Activated T-cell treated with anti-CD3 and anti-CD28 coated beads for 4 hours (primary cell): ENCODE results near the gene MET.
"Not testable (repeated sequence)": the region's sequence is repeated elsewhere in the genome, so short reads cannot be mapped to it uniquely, and the experiment has no call there.

Source experiments
- DNase-seq: peaks from one replicate; pipeline ENCODE4 v3.0.0-alpha.2; 2020

MET gene

GRCh38 chr7:116757283-116757682, 85.3 kb downstream of the MET start:
- no peak for DNase-seq

DNA sequence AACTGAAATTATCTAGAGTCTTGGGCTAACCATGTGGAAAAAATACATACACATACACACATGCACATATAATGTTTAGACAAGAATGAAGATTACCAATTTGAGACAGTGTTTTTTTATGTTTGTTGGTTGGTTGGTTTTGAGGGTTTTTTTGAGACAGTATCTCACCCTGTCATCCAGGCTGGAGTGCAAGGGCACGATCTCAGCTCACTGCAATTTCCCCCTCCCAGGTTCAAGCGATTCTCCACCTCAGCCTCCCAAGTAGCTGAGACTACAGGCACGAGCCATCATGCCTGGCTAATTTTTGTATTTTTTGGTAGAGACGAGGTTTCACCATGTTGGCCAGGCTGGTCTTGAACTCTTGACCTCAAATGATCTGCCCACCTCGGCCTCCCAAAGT, 87.6 kb downstream of the MET start:
- DNase-seq, result not testable (repeated sequence)

GRCh38 chr7:116762971-116763370, 91.0 kb downstream of the MET start:
- DNase-seq, result no peak

- no peak for DNase-seq
Observed at GRCh38 chr7:116763647-116764046, 91.7 kb downstream of the MET start.

DNA sequence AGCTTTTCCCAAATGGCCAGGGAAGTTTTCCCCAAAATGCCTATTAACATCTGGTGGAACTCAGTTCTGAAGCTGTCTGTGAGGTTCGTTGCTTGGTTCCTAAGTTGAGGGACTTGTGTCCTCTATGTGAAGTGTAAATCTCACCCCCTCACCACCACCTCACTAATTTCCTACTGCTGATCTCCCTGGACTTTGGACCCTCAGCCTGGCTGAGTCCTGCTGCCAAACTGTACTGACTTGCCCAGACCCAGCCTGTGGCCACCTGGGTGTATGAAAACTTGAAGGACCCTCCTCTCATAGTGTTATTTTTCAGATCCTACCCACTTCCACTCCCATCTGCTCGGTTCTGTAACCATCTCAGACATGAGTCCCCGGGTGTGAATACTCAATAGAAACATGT, 94.9 kb downstream of the MET start:
- DNase-seq, result no peak

- DNase-seq, result no peak
Observed at GRCh38 chr7:116769546-116769945, 97.5 kb downstream of the MET start.

DNA sequence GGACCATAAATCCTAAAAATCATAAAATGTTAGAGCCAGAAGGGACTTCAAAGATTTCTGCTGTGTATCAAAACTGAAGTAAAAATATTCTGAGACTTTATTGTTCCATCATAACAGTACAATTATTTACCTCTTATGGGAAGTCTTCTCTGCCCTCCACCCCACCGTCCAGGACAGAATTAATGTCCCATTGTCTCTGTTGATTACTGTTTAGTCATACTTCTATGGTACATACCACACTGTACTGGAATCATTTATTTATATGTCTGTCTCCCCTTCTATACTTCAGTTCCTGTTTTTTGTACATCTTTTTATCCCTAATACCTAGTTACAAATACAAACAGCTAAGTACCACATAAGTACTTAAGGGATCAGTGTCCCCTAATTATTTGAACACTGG, 98.9 kb downstream of the MET start:
- no peak for DNase-seq

GRCh38 chr7:116771640-116772039, 99.6 kb downstream of the MET start:
- DNase-seq, result no peak

- DNase-seq, result no peak
Observed at GRCh38 chr7:116772423-116772863, 100.4 kb downstream of the MET start.

GRCh38 chr7:116772926-116773749, 101.1 kb downstream of the MET start:
- DNase-seq, result no peak

- no peak for DNase-seq
Observed at GRCh38 chr7:116776046-116776445, 104.0 kb downstream of the MET start.

DNA sequence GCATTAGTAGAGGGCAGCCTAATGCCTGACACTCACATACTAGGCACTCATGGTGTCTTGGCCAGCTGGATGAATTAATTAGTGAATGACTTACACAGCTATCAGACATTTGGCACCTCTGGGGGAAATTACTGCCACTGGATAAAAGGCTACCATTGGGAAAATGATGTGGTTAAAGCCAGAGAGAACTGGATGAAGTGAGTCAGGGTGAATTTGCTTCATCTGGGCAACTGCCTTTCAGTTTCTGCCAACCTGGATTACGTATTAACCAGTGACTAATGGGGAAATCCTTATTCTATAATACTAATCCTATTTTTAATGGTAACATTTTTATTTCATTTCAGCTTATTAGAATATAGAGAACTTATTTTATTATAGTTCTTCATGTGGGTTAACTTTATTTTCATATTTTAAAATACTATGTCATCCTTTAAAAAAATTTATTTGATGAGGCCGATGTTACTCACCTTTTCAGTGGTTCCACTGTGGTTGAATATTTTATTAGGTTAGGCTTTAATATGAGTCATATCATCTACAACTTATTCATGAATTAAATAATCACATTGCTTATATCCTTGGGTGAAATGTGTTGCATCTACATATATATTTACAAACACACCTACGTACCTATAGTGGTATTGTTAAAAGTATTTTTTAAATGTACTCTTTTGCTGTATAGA, 104.8 kb downstream of the MET start:
- no peak for DNase-seq

- no peak for DNase-seq
Observed at GRCh38 chr7:116777651-116778281, 105.8 kb downstream of the MET start.

- no peak for DNase-seq
Observed at GRCh38 chr7:116779216-116779615, 107.2 kb downstream of the MET start.

- no peak for DNase-seq
Observed at GRCh38 chr7:116779931-116780330, 107.9 kb downstream of the MET start.

DNA sequence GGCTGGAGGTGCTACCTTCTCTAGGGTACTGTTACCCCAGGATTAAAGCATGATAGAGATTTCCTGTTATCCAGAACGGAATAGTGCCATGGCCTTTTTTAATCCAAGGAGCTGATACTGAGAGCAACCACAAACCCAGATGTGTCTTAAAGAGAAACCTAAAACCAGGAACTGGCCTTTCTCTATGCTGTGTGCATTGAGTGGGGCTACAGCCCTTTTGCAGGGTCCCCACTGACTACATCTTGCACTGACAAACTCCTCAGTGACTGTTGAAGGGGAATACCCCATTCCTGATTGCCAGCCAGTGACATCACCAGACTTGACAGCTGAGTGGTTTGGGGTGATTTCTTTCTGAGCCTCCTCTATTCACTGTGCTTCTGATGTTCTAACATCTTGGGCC, 108.5 kb downstream of the MET start:
- no peak for DNase-seq

DNA sequence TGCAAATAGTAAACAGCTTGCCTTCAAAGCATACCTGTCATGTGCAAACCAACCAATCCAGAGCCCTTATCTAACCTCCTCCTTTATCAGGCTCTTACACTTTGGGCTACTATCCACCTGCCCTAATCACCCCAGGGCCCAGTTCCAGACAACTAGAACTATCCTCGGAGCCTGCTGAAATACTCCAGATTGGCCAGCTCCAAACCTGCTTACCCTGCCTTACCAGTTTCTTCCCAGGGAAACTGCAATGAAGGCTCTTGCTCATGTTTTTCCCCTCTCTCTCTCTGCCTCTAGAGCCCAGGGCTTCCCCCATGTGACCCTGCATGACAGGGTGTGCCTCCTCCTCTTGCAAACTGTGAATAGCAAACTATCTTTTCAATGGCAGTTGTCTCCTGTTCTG, 109.0 kb downstream of the MET start:
- DNase-seq, result no peak

DNA sequence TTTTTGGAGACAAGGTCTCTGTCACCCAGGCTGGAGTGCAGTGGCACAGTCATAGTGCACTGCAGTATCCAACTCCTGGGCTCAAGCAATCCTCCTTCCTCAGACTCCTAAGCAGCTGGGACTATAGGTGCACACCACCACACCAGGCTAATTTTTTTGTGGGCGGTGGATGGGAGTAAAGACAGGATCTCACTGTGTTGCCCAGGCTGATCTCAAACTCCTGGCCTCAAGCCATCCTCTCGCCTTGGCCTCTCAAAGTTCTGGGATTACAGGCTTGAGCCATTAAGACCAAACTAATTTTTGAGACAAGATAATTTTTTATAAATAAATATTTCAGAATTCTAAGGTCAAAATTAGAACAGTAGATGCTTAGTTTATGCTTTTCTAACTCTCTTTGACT, 109.6 kb downstream of the MET start:
- DNase-seq, result no peak

- DNase-seq, result no peak
Observed at GRCh38 chr7:116782177-116782711, 110.2 kb downstream of the MET start.

DNA sequence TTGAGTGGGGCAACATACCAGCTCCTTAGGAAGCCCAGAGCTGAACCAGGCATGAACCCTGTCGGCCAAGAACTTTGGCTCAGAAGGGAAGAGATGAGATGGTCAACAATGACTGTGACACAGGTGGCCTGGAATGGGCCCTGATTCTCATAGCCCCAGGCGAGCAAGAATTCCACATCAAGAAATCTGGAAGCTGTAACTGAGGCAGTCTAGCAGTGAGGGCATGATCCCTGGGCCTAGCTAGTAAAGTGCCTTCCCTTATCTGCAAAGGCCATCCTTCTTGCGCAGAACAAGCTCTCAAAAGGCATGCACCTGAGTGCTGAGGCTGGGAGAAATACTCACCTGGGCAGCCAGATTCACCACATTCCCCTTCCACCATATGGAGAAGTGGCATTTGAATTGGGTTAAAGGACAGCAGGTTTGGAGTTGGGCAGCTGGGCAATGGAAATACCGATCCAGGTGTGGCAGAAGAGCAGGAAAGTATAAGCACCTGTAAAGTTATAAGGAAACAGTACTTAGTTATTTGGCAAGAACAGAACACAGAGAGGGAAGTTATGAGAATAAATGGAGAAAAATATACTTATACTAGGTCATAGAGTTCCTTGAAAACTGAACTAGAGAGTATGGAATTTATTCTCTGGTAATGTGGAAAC, 111.8 kb downstream of the MET start:
- DNase-seq, result no peak

DNA sequence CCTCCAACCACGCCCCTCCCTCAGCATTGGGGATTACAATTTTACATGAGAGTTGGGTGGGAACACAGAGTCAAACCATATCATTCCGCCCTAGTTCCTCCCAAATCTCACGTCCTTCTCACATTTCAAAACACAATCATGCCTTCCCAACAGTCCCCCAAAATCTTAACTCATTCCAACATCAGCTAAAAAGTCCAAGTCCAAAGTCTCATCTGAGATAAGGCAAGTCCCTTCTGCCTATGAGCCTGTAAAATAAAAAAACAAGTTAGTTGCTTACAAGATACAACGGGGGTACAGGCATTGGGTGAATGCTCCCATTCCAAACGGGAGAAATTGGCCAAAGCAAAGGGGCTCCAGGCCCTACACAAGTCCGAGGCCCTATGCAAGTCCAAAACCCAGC, 112.7 kb downstream of the MET start:
- DNase-seq, result no peak

GRCh38 chr7:116785843-116786242, 113.8 kb downstream of the MET start:
- no peak for DNase-seq

DNA sequence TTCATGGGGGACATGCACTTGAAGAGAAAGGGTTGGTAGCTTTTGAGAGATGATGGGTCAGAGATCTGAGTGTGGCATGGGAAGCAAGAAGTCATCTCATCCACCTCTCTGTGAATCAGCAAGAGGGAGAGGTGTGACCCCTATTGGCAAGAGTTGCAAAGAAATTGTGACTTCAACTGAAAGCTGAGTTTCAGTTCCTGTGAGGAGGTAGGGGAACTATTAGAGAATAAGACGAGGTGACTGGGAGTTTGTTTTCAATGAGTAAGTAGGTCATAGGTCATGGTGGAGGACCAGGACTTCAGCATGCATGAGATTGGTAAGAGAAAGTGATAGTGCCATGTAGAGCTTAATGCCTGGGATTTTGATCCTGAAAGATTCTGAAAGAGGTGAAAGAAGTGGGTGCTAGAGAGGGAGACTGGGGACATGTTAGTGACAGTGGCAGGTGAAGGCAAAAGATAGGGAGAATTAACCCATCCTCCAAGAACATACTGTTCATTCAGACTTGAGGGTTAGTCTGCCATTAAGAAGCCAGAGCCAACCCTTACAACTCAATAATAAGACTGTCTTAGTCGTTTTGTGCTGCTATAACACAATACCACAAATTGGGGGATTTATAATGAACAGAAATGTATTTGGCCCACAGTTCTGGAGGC, 114.9 kb downstream of the MET start:
- no peak for DNase-seq
